Hepatocyte (in vitro differentiated cells): ENCODE results near the gene TMEM259. TPM values are rescaled to one million over a fixed set of nuclear protein-coding genes. Genes with fewer than 3 reads are reported as not detected.

ENCODE experiments used
- DNase-seq: peaks from one replicate; pipeline ENCODE4 v3.0.0-alpha.2; 2016; ENCODE audit warnings: low spot score
- H2AFZ ChIP-seq: fragments of 200-600 bp; sonication (generic); 2 replicates; pipeline ENCODE4 v1.6.0; 2016; ENCODE audit warnings: antibody characterized with exemption, mild to moderate bottlenecking
- H3K27ac ChIP-seq: fragments of 200-600 bp; sonication (generic); 2 replicates; pipeline ENCODE4 v1.5.1; 2016; ENCODE audit warnings: mild to moderate bottlenecking
- H3K27me3 ChIP-seq: fragments of 200-600 bp; sonication (generic); 2 replicates; pipeline ENCODE4 v1.6.1; 2016
- H3K36me3 ChIP-seq: fragments of 200-600 bp; sonication (generic); replicated peaks from 2 replicates; pipeline ENCODE4 v1.5.1; 2016; ENCODE audit warnings: low read depth; ENCODE audit not compliant: insufficient read depth
- H3K4me1 ChIP-seq: fragments of 200-600 bp; sonication (generic); 2 replicates; pipeline ENCODE4 v1.5.1; 2016; ENCODE audit warnings: mild to moderate bottlenecking, moderate library complexity; ENCODE audit not compliant: insufficient read depth
- H3K4me2 ChIP-seq: fragments of 200-600 bp; sonication (generic); 2 replicates; pipeline ENCODE4 v1.6.0; 2016
- H3K4me3 ChIP-seq: fragments of 200-600 bp; sonication (generic); 2 replicates; pipeline ENCODE4 v1.5.1; 2016; ENCODE audit warnings: mild to moderate bottlenecking
- H3K79me2 ChIP-seq: fragments of 200-600 bp; sonication (generic); 2 replicates; pipeline ENCODE4 v1.6.0; 2017; ENCODE audit warnings: mild to moderate bottlenecking
- H3K9me2 ChIP-seq: fragments of 200-600 bp; sonication (generic); replicated peaks from 2 replicates; pipeline ENCODE4 v1.6.0; 2017; ENCODE audit warnings: mild to moderate bottlenecking; ENCODE audit not compliant: insufficient read depth
- H3K9me3 ChIP-seq: fragments of 200-600 bp; sonication (generic); 2 replicates; pipeline ENCODE4 v1.5.1; 2016; ENCODE audit warnings: low read depth, mild to moderate bottlenecking
- H4K20me1 ChIP-seq: fragments of 200-600 bp; sonication (generic); 2 replicates; pipeline ENCODE4 v1.6.0; 2016; ENCODE audit warnings: mild to moderate bottlenecking; ENCODE audit not compliant: insufficient read depth, poor library complexity, severe bottlenecking
- EZH2 ChIP-seq: fragments of 200-600 bp; sonication (generic); IDR thresholded peaks from 2 replicates; pipeline ENCODE4 v1.6.1; 2016; ENCODE audit warnings: antibody characterized with exemption, mild to moderate bottlenecking, borderline replicate concordance
- EZH2phosphoT487 ChIP-seq: fragments of 200-600 bp; sonication (generic); IDR thresholded peaks from one replicate; pipeline ENCODE4 v1.6.1; 2018; ENCODE audit warnings: antibody characterized with exemption, mild to moderate bottlenecking, low read depth, moderate library complexity; ENCODE audit not compliant: unreplicated experiment, severe bottlenecking
- WGBS: methylation state at CpG from one replicate; pipeline ENCODE4 v1.1.6; 2016; ENCODE audit warnings: low lambda C conversion rate; ENCODE audit errors: missing lambda C conversion rate; 5-methylcytosine and 5-hydroxymethylcytosine counted together
- polyA plus RNA-seq: library from polyadenylated mRNA; unstranded; fragments of >200 nt; fragmentation: Nextera tagmentation; extraction: Ambion mirVana; gene quantifications from 2 replicates; pipeline ENCODE4 v1.2.1, GENCODE V29; 2016
- total RNA-seq: library from RNA; depleted of rRNA; stranded (reverse); fragments of >200 nt; gene quantifications from 2 replicates; pipeline ENCODE4 v1.2.3, GENCODE V29; 2014
- TF ChIP-seq, protein P1 (sequence below): fragments of 200-600 bp; sonication (generic); IDR thresholded peaks from 2 replicates; pipeline ENCODE4 v1.5.1; 2016; ENCODE audit warnings: antibody characterized with exemption, mild to moderate bottlenecking; ENCODE audit not compliant: poor library complexity

The TMEM259 gene
- 108 and 169 TPM in 2 replicates for total RNA-seq
- 311 and 383 TPM in 2 replicates for polyA plus RNA-seq

DNA sequence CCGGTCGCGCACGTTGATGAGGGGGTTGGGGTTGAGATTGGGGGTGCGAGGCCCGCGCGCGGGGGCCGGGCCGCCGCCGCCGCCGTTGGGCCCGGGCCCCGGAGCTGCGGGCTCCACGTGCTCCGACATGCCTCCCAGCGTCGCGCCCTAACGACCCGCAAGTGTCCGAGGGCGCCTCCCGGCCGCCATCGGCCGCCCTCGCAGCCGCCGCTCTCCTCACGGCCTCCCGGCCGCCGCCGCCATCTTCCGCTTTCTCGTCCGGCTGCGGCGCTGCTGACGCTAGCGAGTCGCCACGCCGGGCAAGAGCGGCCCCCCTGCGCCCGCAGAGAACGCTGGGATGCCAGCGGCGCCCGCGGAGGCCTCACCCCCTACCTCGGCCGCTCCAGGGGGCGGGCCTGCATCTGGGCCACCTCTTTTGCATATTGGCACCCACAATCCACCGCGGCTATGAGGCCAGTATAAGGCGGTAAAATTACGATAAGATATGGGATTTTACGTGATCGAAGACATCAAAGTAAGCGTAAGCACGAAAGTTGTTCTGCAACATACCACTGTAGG lies at the start of gene TMEM259:
Gene TMEM259 (minus strand): TSS at position 256 of the 558 bp plus-strand sequence. CDS start 127 bp downstream, at position 129.
- peak; percentile 100 for DNase-seq
- no peak for TF ChIP-seq EZH2phosphoT487
- no peak for TF ChIP-seq EZH2
- TF ChIP-seq, protein P1, sequence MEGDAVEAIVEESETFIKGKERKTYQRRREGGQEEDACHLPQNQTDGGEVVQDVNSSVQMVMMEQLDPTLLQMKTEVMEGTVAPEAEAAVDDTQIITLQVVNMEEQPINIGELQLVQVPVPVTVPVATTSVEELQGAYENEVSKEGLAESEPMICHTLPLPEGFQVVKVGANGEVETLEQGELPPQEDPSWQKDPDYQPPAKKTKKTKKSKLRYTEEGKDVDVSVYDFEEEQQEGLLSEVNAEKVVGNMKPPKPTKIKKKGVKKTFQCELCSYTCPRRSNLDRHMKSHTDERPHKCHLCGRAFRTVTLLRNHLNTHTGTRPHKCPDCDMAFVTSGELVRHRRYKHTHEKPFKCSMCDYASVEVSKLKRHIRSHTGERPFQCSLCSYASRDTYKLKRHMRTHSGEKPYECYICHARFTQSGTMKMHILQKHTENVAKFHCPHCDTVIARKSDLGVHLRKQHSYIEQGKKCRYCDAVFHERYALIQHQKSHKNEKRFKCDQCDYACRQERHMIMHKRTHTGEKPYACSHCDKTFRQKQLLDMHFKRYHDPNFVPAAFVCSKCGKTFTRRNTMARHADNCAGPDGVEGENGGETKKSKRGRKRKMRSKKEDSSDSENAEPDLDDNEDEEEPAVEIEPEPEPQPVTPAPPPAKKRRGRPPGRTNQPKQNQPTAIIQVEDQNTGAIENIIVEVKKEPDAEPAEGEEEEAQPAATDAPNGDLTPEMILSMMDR = no peak
- Histone ChIP-seq H3K27ac (peak within 1 kb of the TSS; percentile 78), H3K9me3 (no peaks in the 10 kb centered on the region), H3K4me1 (peaks cover 46% of the 10 kb centered on the region), H2AFZ (no peak within 1 kb of the TSS), H3K9me2 (no peaks in the 10 kb centered on the region), H3K27me3 (no peaks in the 10 kb centered on the region), H3K79me2 (peaks cover 58% of the 10 kb centered on the region), H4K20me1 (peaks cover 46% of the 10 kb centered on the region), H3K36me3 (no peaks in the 10 kb centered on the region), H3K4me3 (peak within 1 kb of the TSS; percentile 29), H3K4me2 (peak within 1 kb of the TSS; percentile 99)
- under 1% methylated on average over 32 of the region's 68 CpGs for WGBS

DNA sequence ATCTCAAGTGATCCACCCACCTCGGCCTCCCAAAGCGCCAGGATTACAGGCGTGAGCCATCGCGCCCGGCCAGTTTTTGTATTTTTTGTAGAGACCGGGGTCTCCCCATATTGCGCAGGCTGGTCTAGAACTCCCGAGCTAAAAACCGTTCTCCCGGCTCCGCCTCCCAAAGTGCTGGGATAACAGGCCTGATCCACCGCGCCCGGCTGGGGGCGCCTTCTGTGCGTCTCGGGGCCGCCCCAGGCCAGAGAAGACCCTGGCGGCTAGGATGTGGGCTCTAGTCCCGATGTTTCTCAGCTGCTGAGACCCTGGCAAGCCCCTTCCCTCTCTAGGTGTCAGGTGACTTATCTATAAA lies 49.6 kb upstream of the TMEM259 start:
- WGBS = 21% methylated on average over 21 of the region's 21 CpGs
- H2AFZ ChIP-seq = no peak overlapping the region
- H3K9me2 ChIP-seq = no peaks in the 10 kb centered on the region
- H3K27me3 ChIP-seq = peaks cover 50% of the 10 kb centered on the region
- peaks cover 17% of the 10 kb centered on the region for H3K4me1 ChIP-seq
- no peak overlapping the region for H3K27ac ChIP-seq
- no peaks in the 10 kb centered on the region for H3K36me3 ChIP-seq
- H3K79me2 ChIP-seq = no peaks in the 10 kb centered on the region
- no peak overlapping the region for H3K4me3 ChIP-seq
- peak overlapping the region; percentile 69 for H3K4me2 ChIP-seq
- no peaks in the 10 kb centered on the region for H4K20me1 ChIP-seq
- TF ChIP-seq EZH2phosphoT487 (no peak), EZH2 (peak; percentile 43)
- TF ChIP-seq, protein P1 = peak; percentile 4
- DNase-seq = no peak
- H3K9me3 ChIP-seq = no peaks in the 10 kb centered on the region

DNA sequence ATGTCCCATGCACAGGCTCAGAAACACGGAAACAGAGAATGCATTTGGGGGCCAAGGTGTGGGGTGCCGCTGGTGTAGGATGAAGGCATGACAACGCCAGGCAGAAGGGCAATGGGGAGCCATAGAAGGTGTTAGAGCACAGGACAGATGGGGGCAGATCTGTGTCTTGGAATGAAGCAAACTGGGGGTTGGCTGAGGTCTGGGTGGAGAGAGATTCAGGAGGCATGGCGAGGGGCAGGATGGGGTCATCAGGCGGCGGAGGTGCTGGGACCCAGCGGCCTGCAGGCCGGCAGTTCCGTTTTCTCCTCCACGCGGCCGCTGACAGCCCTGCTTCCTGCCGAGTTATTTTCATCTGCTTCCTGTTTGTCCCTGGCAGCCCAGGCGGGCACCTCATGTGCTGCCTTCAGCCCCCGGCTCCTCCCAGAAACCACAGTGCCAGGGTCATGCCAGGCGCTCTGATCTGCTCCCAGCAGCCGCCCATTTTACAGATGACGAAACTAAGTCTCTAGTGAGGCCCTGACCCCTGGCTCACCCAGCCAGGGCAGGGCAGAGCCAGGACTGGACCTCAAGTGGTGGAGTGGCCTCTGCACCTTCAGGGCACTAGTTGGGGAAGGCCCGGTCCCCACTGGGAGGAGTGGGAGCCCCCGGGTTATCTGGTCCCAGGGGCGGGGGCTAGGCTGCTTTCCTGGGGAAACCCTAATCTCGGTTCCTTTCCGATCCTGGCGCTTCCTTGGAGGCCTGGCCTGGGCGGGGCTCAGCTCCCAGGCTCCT lies 48.3 kb upstream of the TMEM259 start:
- WGBS = 88% methylated on average over 25 of the region's 25 CpGs
- DNase-seq = no peak

More for the DNA sequence above, 48.3 kb upstream of the TMEM259 start:
- Histone ChIP-seq H3K27me3 (peaks cover 50% of the 10 kb centered on the region), H3K4me3 (no peak overlapping the region), H3K27ac (no peak overlapping the region), H3K4me2 (no peak overlapping the region), H3K9me2 (no peaks in the 10 kb centered on the region), H3K9me3 (no peaks in the 10 kb centered on the region), H3K4me1 (peaks cover 28% of the 10 kb centered on the region), H3K36me3 (no peaks in the 10 kb centered on the region), H4K20me1 (no peaks in the 10 kb centered on the region), H2AFZ (no peak overlapping the region), H3K79me2 (no peaks in the 10 kb centered on the region)
- TF ChIP-seq EZH2 = no peak
- TF ChIP-seq, protein P1 = no peak
- TF ChIP-seq EZH2phosphoT487 = no peak
